TTC549 (cell line): ENCODE results near the gene LITAFD.
"Not testable (repeated sequence)": the region's sequence is repeated elsewhere in the genome, so short reads cannot be mapped to it uniquely, and the experiment has no call there.

ENCODE experiments used
- FAIRE-seq: peaks from 2 replicates; lab custom pipeline; 2012; peaks lifted over from hg19 to GRCh38; lab: Jason Lieb, UNC

Gene LITAFD

DNA sequence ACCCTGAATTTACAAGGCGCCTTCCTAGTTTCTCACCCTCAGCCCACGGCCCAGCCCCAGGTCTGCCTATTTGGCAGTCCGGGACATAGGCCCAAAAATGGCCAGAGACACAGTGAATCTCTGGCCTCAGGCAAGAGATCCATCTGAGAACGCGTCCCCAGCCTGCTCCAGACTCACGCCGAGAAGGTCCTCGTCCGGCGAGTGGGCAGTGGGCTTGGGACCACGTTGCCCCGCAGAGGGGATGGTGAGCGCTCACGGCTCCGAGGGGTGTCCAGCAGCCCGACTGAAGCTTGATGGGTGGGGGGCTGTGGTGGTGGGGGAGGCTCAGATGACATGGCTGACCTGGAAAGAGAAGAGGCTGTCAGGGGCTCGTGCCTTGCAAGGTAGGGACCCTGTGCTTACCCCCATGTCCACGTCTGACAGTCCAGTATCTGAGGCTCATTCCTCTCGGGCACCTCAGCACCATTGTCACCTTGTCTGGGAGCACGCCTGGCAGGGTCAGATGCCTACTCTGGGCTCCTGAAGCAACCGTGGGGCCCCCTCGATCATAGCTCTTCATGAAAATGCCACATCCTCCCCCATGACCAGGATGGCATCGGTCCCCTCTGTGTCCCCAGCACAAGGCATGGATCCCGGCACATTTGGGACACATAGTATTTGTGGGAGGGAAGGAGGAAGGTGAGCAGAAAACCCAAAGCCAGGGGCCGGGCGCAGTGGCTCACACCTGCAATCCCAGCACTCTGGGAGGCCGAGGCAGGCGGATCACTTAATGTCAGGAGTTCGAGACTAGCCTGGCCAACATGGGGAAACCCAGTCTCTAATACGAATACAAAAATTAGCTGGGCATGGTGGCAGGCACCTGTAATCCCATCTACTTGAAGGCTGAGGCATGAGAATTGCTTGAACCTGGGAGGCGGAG is 22.9 kb upstream of the LITAFD start:
- no peak for FAIRE-seq

DNA sequence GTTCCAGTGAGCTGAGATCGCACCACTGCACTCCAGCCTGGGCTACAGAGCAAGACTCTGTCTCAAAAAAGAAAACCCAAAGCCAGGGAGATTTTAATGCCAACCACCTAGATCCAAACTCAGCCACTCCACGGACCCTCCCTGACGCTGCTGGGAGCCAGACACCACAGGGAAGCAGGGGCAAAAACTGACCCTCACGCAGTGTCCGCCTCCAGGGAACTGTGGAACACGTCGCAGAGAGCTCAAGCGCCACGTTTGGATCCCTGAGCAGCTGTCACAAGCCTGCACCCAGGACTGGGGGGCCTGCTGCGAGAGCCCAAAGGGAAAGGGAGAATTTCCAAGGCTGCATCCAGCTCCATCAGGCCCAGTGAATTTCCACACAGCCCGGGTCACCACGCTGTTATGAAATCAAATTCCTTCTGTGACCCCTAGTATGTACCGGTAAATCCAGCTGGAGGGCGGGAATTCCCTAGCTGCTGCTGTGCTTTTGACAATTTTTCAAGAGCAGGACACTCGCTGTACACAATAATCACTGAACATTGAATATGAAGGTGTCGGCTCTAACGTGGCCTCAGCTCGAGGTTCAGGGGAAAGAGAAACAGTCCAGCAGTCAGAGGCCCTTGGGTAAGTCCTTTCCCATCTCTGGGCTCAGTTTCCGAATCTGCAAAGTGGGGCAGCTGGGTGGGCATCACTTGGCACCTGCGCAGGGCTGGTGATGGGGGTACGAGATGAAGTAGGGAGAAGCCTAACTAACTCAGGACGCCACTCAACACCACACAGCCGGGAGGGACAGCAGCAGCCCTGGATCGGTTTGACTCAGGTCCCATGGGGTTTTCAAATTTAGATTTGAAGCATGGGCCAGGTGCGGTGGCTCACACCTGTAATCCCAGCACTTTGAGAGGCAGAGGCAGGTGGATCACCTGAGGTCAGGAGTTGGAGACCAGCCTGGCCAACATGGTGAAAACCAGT is 22.0 kb upstream of the LITAFD start:
- FAIRE-seq: no peak

DNA sequence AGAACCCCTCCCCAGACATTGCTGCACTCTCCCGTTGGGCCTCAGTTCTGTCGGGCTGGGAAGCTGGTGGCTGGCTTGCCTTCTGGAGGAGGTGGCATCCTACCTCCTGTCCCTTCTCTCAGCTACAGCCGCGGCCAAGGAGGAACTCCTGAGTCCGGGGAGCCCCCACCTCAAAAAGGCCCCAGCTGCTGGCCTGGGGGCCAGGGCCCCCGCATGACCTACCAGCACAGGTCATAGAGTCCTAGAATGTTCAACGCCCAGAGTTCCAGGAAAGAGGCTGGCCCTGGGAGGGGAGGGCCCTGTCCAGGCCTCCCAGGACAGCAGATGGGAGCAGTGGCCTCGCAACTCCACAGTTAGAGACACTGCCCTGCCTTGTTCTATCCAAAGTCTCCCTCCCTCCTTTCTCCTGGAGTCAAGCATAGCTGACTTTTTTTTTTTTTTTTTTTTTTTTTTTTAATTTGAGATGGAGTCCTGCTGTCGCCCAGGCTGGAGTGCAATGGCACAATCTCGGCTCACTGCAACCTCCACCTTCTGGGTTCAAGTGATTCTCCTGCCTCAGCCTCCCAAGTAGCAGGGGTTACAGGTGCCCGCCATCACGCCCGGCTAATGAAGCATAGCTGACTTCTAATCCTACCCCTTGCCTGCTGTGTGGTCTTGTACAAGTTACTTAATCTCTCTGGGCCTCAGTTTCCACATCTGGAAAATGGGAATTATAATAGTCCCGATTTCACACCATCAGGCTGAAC is 20.4 kb upstream of the LITAFD start:
- no peak for FAIRE-seq

DNA sequence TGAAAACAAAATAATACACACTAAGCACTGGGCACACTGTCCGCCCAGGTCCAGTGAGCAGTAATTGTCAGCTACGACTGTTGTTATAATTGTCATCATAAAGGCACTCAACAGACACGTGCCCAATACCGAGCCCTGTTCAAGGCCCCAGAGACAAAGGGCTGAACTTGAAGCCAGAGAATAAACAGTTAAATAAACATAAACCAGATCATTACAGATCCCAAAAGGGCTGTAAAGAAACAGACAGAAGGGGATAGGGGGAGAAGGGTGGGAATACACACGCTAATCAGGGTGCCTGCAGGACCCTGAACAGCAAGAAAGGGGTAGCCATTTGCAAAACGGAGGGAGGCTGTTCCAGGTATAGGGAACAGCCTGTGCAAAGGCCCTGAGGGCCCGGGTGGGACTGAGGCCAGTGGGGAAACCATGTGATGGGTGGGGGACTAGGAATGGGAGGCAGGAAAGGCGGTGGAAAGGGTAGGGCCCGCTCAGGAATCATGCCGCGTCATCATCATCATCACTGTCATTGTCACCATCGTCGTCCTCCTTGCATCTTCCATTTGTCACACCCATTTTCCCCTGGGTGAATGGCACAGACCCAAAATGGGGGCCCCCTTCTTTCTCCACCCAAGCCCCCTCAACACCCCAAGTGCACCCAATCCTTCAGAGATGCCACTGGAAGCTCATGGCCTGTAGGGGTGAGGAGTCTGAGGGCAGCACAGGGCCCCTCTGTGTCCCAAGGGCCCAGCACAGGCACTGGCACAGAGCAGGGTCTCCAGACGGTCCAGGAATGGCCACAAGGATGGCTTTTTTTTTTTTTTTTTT is 19.6 kb upstream of the LITAFD start:
- FAIRE-seq: no peak

DNA sequence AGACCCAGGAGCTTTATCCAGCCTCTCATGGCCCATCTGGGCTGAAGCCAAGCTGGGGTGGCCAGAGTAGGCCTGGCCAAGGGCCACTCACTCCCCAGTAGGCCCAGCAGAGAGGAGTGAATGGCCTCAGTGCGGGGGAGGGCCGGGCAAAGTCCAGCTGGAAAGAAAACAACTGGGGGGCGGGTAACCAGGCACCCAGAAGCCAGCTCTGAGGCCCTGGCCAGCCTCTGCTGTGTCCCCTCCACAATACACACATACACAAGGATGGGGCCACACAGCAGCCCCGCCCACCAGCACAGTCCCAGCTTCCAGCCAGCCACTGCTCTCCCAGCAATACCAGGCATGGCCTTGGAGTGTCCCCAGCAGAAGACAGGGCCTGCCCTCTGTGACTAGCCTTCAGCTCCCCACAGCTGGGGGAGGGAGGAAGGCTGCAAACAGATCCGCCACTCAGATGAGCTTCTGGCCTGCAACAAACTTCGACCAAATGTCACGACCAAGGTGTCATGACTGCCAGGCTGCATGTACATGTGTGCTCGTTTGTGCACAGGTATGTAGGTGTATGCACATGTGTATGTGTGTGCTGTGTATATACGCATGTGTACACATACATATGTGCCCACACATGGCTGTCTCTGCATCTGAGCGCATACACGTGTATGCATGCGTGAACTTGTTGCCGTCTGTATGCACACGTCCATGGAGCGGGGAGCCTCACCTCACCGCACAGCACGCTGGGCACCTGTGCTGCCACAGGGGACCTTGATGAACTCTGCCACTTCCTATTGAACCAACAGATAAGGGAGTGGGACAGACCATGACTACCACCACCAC is 18.3 kb upstream of the LITAFD start:
- no peak for FAIRE-seq

DNA sequence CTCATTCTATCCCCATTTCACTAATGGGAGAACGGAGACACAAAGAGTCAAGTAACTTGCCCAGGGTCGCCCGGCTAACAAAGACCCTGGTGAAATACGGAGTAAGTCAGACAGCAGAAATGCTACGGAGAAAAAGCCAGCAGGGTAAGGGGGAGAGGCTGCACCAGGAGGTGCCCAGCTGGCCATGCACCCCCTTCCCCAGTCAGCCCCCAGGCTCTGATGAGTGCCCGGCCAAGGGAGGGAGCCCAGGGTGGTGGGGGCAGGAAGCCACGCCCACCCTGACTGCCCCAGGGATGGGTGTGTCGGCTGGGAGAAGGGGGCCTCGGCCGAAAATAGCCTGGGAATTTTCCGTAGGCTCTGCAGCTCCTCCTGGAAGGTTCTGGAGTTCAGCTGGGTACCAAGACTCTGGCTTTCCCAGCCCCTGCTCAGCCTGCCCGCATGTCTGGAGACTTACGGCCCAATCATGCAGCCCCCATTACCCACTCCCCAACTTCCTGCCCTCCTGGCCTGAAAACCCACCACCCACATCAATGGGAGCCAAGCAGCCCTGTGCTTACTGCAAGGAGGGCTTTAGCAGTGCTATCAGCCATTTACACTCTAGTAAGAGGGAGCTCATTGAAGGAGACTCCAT is 17.6 kb upstream of the LITAFD start:
- FAIRE-seq: no peak

DNA sequence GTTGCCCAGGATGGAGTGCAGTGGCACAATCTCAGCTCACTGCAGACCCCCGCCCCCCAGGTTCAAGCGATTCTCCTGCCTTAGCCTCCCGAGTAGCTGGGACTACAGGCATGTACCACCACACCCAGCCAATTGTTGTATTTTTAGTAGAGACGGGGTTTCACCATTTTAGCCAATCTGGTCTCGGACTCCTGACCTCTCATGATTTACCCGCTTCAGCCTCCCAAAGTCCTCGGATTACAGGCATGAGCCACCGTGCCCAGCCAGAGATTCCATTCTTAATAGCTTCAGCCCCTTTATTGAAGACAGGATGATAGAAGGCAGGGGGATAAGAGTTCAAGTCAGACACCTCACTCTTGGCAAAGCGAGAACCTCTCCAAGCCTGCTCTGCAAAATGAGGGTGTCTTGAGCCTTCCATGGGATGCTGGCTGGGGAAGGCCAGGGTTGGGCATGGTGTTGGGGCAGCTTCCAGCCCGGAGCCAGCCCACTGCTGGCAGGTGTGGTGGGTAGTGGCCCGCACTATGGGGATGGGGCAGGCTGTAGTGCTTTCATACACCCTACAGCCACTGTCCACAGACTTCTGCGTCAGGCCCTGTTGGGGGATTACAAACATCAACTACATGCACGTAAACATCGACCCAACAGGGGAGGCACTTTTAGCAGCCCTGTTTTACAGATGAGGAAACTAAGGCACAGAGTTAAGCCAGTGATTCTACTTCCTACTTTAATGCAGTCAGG is 16.8 kb upstream of the LITAFD start:
- no peak for FAIRE-seq

DNA sequence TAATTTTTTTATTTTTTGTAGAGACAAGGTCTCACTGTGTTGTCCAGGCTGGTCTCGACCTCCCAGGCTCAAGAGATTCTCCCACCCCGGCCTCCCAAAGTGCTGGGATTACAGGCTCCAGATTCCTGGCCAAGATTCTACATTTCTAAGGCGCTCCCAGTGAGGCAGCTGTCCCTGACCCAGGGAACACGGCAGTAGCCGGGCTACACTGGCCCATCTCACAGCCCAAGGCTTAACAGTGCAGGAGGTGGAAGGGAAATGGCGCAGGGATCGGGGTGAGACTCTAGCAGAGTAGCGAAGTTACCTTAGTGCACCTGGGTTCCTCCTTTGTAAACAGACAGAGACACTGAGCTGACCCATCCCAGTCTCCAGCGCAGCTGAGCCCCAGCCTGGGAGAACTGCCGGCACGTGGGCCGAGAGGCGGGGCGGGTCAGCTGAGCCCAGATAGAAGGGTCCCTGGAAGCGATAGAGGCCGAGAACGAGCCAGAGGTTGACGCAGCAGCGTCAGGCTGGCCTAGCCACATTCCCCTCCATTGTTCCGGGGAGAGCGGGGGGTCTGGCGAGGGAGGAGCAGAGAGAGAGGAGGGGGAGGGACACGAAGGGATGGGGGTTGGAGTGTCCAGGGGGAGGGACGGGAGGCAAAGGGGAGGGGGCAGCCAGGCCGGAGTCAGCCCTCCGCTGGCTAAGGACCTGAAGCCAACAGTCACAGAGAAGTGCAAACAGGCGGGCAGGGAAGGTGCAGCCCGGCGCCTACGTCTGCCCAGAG is 15.8 kb upstream of the LITAFD start:
- FAIRE-seq: no peak

DNA sequence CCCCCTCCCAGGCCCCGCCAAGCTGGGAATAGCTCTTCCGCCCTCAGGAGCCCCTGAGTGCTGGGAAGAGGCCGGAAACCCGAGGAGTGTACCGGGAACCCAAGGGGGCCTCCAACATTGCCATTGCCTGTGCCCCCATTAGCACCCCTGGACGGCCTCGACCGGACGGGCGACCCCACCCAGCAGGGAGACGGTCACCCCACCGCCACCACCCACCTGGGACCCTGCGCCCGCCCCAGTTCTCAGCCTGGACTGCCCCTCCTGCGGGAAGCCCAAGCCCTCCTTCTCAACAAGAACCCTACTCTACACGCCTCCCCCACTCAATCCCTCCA is 15.3 kb upstream of the LITAFD start:
- no peak for FAIRE-seq

DNA sequence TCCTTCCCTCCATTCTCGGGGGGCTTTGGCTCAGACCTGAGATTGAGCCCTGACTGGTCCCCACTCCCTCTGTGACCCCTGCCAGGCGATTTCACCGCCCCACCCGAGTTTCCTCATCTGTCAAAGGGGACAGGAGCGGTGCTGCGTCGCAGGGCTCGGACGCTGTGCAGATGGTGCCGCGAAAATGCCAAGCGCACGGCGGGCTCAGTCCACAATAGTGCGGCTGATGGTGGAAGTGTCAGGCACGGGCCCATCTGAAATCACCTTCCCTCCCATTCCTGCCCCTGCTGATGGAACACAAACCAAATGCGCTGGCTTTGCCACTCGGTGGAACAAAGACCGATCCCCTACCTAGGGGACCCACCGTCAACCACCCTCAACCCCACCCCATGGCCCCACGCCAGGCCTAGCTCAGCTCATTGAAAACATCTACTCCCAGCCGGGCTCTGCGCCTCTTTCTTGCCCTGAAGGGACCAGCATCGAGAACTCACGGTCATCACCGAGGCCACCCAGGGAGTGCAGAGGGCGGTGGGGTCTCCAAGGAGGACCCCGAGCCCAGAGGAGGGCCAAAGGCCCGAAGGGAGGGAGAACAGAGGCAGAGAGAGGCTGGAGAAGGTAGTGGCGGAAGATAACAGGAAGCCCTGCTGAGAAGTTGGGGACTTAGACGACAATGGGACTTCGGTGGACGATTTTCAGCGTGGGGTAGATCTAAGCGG is 14.8 kb upstream of the LITAFD start:
- FAIRE-seq: no peak

DNA sequence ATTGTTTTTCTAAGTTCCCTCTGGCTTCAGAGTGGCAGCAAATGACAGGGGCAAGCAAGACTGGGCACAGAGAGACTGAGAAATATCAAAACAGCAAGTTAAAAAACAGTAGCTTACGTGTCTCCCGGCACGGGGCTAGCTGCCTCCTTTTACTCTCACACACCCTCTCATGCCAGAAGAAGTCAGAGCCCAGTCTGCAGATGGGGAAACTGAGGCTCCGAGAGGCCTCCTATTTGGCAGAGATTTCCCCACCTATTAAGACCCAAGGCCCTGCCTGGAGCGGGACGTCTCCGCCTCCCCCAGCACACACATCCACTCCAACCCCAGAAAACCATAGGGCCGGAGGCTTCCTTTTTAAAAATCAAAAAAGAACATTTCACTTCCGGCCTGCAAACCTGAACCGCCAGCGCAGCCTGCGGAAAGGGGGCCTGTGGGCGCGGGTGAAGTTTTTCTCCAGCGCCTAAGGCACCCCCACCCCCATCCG is 14.2 kb upstream of the LITAFD start:
- FAIRE-seq: no peak

DNA sequence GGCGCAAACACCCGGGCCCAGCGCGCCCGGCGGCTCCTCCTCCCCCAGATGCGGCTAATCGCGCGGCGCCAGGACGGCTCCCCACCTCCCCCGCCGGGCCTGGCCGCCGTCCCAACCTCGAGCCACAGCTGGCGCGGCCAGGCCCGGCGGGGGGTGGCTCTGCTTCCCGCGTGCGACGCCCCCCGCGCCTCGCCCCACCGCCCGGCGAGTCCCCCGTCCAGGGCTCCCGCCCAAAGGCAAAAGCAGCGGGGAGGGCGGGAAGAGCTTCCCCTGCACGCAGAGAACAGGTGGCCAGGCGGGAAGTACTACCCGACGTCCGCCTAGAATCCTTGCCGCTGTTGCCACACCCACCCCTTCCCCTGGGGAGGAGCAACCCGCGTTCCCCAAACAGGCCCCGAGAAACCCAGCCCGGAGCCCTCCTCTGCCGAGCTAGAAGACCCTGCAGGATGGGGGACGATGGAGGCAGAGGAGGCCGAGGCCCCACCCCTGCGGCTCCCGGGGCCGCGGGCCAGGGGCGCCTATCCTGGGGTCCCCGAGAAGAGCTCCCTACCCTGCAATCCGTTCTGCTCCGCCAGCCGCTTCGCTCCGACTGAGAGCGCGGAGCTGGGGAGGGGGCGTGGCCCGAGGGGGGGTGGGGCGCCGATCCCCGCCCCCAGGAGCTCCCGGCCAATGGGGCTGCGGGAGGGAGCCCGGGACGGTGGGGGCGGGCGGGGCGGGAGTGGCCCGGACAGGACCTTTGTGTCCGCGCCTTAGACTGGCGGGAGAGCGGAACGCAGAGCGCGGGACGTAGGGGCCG is 13.5 kb upstream of the LITAFD start, which contains the start of gene CARHSP1:
TSS of gene CARHSP1 (minus strand) at position 591 of the 796 bp plus-strand sequence. CDS start 9,678 bp downstream, outside the sequence.
- no peak for FAIRE-seq

DNA sequence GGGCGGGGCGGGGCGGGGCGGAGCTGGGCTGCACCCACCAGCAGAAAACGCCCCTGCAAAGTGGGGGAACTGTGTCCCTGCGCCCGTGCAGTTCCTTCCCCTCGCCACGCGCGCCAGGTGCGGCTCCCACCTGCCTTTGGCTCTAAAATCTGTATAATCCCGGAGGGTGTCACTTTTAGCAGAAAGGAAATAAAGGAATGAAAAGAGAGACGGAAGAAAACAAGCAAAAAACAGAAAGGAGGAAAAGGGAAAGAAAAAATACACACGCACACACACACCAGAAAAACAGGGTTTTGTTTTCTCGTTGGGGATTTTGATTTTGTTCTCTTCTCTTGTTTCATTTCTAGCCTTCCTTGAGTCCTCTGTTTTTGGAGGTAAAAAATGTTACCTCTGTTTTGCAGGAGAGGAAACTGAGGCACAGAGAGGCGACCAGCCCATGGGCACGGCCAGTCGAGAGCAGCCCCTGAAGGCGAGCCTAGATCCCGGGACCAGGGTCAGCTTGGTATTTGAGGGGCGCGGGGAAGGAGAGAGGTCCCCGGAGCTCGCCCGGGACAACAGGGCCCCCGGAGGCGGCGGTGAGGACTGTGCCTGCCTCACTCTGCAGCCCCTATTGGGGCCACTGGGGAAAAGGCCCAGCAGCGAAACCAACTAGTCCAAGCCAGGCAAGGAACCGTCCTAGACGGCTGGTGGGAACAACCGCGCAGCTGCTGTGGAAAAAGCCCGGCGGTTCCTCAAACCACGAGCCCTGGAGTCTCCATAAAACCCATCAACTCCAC is 12.8 kb upstream of the LITAFD start:
- no peak for FAIRE-seq

DNA sequence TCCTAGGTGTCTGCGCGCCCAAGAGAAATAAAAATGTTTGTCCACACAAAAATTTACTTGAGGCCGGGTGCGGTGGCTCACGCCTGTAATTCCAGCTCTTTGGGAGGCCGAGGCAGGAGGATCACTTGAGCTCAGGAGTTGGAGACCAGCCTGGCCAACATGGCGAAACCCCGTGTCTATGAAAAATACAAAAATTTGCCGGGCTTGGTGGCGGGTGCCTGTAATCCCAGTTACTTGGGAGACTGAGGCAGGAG is 12.2 kb upstream of the LITAFD start:
- not testable (repeated sequence) for FAIRE-seq

DNA sequence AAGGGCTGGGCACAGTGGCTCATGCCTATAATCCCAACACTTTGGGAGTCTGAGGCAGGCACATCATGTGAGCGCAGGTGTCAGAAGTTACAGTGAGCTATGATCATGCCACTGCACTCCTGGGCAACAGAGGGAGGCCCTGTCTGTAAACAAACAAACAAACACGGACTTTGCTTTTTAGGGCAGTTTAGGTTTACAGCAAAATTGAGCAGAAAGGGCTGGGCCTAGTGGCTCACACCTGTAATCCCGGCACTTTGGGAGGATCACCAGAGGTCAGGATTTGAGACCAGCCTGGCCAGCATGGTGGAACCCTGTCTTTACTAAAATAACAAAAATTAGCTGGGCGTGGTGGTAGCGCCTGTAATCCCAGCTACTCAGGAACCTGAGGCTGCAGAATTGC is 10.1 kb upstream of the LITAFD start:
- FAIRE-seq: no peak
